ENCODE data around the gene ROBO1.

DNA sequence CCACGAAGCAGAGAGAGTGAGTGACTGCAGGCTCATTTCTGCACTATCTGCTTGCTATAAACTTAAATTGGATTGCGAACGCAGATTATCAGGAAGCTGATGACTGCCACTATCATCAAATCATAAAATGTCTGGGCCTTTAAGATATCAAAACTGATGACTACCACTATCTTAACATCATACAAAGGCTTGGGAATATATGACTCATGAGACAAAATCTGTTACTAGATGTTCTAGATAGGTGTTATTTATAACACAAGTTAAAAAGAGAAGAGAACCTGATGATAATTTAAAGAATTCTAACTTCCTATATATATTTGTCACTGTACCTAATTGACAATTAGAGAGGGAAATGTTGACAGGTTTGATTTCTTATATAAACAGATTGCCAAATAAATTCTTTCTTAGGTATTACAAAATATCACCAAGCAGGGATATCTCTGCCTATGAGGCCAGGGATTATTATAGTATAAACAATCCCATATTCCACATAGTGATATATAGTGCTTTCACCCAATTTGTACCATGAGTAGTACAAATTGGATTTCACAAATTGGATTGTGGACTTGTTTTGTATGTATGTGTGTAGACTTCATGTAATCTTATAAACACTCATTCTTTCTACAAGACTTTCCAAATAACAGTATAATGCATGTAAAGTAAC, 1157.2 kb downstream of the ROBO1 start:
- TF ChIP-seq, protein P1, sequence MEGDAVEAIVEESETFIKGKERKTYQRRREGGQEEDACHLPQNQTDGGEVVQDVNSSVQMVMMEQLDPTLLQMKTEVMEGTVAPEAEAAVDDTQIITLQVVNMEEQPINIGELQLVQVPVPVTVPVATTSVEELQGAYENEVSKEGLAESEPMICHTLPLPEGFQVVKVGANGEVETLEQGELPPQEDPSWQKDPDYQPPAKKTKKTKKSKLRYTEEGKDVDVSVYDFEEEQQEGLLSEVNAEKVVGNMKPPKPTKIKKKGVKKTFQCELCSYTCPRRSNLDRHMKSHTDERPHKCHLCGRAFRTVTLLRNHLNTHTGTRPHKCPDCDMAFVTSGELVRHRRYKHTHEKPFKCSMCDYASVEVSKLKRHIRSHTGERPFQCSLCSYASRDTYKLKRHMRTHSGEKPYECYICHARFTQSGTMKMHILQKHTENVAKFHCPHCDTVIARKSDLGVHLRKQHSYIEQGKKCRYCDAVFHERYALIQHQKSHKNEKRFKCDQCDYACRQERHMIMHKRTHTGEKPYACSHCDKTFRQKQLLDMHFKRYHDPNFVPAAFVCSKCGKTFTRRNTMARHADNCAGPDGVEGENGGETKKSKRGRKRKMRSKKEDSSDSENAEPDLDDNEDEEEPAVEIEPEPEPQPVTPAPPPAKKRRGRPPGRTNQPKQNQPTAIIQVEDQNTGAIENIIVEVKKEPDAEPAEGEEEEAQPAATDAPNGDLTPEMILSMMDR (IDR thresholded peaks at IDR 0.05), result no peak
- no peak for TF ChIP-seq EZH2 (IDR thresholded peaks at IDR 0.05; ENCODE audit: borderline replicate concordance, insufficient read depth, low read depth, low read length, poor library complexity, severe bottlenecking)

Data from B cell (primary cell).